NCI-H1694 (cell line): ENCODE results near the gene SOX1.

Experiments used
- DNase-seq: peaks from one replicate; lab custom pipeline; 2025; lab: John Stamatoyannopoulos, UW

Gene SOX1

DNA sequence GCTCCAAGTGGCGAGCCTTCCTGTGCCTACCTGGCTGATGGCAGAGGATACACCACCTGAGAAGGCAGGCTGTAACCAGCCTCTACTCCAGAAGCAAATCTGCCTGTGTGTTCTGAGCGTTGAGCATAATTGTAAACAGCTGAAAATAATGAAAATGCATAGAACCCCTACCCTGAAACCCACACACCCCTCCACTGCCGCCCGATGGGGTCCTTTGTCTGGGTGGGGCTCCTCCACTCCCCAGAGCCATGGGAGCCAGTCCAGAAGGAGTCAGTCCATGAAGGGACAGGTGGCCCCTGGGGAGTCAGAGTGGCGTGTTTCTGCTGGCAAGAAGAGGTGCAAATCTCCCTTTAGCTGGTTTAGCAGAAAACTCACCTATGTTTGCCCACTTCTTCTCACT, 8.0 kb upstream of the SOX1 start:
- no peak for DNase-seq

DNA sequence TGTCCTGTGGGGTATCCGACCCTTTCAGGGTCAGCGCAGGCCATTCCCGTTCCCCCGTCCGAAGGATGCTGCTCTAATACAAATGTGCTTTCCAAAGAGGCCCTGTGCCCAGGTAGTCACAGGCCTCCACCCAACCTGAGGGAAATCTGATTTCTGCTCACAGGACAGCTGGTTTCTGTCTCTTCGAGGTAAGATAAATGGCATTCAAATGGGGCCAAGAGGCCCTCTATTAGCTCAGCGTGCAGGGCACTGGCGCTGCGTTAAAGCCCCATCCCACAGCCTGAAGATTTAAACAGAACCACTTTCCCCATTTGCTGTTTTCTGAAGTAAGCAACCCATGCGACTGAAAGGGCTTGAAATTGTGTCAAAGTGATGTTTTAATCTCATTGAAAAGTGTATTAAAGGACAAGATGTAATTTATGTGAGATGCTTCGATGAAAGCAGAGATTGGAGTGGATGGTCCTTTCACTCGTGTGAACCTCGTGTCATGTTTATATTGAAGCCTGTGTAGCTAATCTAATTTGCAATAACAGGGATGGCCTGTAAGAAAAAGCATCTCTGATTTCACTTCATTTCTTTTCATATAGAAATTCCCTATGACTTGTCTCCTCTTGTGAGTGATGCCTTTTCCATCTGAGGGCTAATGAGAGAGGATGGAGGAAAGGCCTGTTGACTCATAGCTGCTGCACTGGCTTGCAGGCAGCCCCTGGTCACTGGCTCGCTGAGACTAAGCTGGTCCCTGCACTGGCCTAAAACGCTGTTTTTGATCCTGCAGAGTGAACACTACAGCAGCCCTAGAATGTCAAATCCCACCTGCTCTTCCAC, 7.3 kb upstream of the SOX1 start:
- DNase-seq, result no peak

DNA sequence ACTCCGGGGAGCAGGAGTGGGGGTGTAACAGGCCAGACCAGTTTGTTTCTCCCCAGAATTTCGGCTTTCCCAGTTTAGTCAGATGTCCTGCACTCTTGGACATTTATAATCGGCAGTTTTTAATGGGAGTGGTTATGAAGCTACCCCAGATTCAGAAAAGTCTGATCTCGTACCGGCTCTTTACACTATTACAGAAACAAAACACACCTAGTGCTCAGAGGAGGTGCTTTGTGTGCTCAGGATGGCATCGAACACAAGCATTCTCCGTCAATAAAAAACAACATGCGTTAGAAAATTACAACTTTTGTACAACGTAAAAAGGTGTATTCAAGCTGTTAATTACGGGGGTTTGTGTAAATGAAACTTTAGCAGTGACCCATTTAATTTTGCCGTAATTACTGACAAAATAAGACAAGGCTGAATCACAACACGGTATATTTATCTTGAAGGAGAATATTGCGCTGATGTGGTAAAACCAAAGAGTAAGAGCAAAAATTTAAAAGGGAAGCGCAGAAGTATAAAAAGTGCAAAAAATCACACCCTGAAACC, 6.6 kb upstream of the SOX1 start:
- no peak for DNase-seq

DNA sequence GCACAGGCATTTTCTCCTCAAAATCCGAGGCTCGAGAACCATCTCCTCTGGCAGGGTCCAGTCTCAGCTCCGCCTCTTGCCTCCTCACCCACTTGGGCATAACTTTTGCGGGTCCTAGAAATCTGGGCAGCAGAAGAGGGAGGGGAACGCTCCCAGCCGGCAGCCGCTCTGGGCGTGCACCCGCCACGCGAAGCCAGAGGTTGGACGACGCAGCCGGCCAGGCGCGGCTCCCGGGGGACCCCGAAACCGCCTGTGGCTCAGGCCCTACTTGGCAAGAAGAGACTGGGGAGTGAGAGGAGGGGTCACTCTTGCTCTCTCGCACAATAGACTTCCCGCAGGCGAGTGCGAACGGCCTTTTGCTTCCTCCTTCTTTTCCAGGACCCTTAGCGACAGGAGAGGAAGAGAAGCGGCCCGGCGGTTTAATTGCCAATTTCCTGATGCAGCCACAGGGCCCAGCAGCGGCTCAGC, 6.0 kb upstream of the SOX1 start:
- no peak for DNase-seq

DNA sequence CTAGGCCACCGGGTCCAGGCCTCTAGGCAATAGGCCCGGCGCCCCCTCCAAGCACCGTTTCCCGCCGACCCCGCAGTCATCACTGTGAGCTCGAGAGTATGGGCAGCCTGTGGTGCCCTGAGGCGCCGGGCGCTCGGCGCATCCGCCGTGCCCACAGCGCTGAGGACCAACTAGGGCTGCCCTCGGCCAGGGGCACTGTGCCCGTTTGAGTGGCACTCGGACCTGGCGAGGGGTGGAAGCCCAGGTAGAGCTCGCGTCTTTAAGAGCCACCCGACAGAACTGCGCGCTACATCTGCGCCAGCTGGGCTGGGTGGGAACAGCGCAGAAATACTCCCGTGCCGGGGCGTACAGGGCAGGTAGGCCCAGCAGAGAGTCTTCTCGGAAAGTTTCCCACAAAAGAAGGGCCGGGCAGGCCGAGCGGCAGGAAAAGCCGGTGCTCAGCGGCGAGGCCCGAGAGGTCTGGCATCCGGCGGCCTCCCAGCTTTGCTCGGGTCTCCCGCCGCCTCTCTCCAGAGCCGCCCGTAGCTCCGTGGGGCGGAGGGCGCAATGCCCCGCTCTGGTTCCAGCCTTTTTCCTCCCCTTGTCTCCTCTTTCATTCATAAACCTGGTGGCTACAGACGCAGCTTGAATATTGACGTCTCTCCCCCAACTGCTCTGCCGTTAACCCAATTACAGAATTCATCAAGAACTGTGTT, 5.4 kb upstream of the SOX1 start:
- DNase-seq, result no peak

DNA sequence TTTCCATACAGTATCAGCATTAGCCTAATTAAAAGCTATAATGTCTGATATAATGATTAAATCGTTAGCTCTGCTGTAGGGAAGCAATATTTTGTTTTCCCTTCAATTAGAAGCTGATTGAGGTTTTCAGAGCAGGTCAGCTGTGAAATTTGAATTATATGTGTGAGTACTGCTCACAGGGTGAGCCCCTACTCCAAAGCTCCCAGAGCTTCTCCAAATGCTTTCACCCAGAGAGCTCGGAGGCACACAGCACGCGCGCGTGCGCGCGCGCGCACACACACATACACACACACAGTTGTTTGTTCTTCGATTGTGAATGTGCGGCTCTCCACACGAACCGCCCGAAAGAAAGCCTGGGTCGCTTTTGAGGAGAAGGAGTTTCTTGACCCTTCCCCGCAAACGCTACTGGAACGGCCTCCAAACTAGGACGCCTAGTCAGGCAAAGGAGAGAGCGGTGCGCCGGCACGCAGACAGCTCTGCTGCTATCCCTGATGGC, 4.8 kb upstream of the SOX1 start:
- DNase-seq, result no peak

DNA sequence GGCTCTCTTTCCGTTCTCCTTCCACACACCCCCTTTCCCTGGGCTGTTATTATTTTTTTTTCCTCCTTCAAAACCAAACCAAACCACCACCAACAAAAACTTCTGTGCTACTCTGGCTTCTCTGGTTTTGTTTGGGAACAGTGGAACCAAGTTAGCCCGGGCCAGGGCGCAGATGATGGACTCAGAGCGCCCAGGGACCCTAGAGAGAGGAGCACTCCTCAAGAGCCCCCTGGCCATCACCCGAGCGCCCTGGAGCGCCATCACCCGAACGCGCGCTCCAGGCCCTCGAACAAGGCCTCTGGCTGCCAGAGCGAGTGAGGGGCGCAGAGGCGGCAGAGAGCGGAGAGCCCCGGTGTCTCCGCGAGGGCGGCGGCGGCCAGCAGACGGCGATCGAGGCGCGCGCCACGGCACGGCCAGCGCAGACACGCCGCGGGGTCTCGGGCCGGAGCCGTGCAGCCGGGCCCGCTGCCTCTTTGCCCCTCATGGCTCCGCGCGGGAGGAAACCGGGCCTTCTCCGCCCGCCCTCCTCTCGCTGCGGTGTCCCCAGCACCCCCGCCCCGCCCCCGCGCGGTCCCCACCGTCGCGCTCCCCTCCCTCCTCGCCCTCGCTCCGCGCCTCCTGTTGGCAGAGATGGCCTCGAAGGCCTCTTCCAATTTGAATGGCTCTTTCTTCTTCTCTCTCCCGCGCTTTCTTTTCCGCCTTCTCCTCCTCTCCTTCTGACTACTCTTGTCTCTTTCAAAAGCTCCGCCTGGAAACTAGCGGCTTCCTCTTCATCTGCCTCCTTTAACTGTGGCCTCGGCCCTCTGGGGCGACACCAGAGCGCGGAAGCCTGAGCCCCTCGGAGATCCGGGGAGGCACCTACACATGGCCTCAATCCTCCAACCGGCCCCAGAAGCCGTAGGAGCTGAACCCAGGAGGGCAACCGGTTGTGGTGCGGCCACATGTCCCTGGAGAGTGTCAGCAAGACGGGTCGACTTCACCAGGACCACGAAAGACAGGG, 4.1 kb upstream of the SOX1 start:
- DNase-seq, result no peak

DNA sequence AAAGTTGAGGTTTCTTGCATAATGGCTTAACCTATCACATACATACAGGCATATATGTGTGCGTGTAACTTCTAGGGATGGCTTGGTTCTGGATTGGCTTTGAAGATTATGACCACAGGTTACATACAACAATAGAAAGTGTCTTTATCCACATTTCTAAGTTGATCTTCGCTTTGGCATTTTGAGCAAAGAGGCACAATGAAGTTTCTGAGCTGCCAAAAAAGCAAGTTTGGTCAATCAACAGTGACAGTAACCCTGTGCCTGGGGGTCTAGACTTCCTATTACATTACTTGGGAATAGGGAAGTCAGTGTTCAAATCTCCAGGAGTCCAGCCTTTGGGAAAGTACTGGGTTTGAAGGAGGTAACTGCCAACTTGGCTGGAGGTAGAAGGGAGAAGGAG, 3.1 kb upstream of the SOX1 start:
- DNase-seq, result no peak

DNA sequence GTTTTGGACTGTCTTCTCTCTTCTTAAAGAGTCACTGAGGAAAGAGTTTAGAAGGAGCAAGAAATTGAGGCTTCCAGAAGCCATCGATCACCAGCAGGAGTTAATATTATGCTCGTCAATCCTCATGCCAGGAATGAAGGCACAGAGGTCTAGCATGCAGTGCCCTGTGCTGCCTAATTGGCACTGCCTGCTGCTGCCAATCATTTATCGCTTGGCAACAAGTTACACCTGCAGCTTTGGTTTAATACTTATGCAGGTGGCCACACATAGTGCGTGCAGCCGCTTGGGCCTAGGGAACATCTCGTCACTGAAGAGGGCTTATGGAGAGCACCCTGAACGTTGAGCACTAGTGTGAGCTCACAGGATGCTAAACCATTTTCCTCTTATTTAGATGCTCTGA, 2.7 kb upstream of the SOX1 start:
- no peak for DNase-seq

DNA sequence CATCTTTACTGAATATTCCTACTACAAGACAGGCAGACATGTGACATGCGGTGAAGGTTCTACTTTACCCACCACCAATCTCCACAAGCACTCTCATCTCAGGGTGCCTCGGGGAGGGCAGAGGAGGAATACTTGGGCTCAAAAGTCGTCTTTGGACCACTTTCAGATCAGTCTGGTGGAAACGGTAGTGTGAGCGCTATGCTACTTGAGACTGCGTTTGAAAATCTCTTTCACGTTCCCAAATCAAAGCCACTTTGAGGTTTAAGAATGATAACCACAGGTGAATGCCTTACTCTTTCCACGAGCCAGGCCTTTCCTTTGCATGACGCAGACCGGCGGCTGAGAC, 1.5 kb upstream of the SOX1 start:
- DNase-seq, result no peak

DNA sequence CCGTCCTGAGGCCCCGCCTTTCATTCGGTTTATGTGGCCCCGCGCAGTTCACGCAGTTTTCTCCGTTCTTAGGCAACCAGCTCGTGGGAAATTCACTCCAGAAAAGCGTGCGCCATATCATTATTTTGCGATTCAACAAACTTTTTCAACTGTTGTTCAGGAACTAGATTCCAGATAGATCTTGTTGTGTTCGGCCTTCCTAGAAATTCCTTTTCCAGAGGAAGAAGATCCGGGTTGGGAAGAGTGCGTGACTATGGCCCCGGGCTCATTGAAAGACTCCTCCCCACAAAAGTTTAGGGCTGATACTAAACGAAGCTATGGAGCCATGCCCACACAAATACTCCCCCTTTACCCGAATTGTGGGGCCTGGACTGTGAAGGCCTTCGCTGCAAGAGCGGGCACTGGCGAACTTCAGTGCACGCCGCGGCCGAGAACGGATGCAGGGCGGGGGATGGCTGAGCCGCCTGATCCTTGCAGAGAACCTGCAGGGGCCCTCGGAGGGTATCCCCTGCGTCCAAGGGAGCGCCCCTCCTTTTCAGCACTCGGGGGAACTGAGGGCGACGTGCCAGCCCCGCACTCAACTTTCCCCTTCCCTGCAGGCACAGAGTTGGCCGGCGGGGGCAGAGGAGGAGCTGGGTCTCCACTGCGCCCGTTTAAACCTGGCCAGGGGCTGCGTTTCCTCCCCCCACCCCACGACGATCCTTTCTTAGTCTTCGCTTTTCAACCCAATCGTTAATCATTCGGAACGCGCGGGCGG, 904 bp upstream of the SOX1 start:
- DNase-seq, result no peak

DNA sequence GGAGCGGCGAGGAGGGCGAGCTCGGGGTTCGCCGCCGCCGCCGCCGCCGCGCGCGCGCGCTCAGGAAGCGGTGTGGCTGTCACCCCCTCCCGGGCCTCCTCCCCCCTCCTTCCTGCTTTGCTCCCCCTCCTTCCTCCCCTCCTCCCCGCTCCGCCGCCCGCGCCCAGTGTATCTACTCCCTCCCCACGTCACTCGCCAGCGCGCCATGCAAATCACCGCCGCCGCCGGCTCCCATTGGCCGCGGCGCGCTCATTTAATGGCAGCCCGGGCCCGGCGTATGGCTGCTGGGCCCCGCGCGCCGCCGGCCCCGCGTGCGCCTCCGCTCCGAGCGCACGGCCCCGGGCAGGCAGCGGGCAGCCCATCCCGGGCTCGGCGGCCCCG, 335 bp upstream of the SOX1 start:
- no peak for DNase-seq

DNA sequence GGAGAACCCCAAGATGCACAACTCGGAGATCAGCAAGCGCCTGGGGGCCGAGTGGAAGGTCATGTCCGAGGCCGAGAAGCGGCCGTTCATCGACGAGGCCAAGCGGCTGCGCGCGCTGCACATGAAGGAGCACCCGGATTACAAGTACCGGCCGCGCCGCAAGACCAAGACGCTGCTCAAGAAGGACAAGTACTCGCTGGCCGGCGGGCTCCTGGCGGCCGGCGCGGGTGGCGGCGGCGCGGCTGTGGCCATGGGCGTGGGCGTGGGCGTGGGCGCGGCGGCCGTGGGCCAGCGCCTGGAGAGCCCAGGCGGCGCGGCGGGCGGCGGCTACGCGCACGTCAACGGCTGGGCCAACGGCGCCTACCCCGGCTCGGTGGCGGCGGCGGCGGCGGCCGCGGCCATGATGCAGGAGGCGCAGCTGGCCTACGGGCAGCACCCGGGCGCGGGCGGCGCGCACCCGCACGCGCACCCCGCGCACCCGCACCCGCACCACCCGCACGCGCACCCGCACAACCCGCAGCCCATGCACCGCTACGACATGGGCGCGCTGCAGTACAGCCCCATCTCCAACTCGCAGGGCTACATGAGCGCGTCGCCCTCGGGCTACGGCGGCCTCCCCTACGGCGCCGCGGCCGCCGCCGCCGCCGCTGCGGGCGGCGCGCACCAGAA, 1.1 kb downstream of the SOX1 start:
- no peak for DNase-seq

DNA sequence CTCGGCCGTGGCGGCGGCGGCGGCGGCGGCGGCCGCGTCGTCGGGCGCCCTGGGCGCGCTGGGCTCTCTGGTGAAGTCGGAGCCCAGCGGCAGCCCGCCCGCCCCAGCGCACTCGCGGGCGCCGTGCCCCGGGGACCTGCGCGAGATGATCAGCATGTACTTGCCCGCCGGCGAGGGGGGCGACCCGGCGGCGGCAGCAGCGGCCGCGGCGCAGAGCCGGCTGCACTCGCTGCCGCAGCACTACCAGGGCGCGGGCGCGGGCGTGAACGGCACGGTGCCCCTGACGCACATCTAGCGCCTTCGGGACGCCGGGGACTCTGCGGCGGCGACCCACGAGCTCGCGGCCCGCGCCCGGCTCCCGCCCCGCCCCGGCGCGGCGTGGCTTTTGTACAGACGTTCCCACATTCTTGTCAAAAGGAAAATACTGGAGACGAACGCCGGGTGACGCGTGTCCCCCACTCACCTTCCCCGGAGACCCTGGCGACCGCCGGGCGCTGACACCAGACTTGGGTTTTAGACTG, 1.7 kb downstream of the SOX1 start:
- no peak for DNase-seq

DNA sequence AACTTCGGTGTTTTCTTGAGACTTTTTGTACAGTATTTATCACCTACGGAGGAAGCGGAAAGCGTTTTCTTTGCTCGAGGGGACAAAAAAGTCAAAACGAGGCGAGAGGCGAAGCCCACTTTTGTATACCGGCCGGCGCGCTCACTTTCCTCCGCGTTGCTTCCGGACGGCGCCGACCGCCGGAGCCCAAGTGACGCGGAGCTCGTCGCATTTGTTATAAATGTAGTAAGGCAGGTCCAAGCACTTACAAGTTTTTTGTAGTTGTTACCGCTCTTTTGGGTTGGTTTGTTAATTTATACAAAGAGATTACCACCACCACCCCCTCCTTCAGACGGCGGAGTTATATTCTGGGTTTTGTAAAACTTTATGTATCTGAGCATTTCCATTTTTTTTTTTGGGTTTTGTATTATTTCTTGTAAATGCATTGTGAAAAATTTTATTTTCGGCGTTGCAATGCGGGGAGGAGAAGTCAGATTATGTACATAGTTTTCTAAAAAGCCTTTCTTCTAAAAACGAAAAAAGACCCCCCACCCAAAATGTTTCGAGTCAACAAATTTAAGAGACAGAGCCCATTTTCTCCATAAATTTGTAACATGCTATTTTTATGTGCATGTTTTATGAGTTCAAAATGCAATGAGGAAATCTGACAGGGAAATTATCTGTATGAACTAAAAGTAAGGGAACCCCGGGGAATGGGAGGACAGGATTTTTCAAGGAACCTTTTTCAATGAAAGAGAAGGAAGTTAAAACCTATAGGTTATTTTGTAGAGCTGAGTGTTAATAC, 2.3 kb downstream of the SOX1 start:
- no peak for DNase-seq

DNA sequence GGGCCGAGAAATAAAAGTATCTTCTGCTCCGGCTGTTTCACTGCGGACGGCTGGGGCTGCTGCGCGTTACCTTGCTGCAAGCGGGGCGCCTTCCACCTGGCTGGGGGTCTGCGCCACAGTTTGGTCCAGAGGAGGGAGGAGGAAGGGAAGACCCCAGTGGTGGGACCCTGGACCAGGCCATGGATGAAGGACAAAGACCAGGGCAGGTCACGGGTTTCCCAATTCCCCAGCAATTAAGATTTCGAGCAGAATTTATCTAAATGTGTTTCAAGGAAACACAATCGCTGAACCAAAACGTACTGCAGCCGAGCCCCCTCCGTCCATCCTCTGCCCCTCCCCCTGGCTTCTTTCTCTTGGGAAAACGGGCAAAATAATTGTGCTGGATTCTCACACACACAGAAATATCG, 2.9 kb downstream of the SOX1 start:
- DNase-seq, result no peak

DNA sequence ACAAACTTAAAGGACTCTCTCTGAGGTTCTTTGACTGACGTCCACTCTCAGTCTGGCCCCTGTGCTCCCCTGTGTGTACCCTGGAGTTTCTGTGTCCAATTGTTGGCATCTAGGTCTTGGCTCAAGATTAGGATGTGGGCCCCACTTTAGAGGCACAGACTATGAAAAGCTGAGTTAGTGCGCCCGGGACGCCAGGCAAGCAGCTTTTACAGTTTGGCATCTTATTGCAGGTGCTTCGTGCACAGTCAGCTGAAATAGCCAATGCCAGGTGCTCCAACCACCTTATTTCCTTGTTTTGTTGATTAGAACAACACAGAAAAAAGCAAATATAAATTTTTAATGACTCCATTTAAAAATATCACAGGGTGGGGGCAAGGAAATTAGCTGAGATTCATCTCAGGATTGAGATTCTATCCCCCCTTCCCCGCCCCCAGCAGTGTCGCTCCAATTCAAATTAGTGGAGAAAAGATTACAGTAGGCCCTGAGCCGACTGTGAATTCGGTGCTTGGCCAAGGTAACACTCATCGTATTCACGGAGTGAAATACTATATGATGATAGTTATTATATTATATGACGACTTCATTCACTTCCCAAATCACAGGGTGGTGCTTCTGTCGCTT, 4.3 kb downstream of the SOX1 start:
- no peak for DNase-seq

DNA sequence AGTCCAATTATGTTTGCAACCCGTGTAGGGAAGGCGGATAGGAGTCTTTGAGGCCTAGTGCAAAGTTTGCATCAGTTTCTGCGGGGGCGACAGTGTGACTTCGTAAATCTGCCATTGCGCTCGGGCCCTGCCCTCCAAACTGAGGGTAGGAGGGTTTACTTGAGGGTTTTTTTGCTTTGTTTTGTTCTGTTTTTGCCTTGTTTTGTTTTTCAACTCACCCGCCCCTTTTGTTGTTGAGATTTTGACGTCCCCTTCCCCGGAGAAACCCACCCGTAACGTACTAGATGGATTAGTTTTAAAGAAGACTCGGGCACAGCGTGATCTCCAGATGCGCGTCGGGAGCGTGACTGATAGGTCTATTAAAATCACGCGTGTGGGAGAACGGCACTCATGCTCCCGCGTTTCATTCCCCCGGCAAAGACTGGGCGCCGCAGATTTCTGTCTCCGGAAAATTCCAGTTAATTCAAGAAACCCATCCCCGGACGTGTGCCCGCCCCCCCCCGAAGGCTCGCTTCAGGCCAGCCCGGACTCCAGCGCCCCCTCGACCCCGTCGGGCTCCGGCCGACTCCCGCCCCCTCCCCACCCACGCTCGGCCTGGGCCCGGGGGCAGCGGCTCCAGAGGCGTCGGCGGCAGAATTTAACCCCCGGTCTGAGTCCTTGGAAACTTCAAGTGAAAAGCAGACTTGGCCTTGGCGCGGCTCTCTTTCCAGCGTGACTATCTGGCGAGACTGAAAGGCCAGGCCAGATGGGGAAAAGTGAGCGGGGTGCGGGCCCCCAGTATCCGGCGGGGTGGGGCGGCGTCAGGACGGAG, 5.0 kb downstream of the SOX1 start:
- no peak for DNase-seq
